Kidney (tissue), 14 donors: ENCODE results near the gene ATCAY. TPM values are rescaled to one million over a fixed set of nuclear protein-coding genes. Genes with fewer than 3 reads are reported as not detected.

Experiments used
- DNase-seq, 5 donors: peaks; one replicate each; pipeline ENCODE4 v3.0.0-alpha.2; 2013 to 2020
- FAIRE-seq: peaks from 2 replicates; lab custom pipeline; 2012; peaks lifted over from hg19 to GRCh38; lab: Jason Lieb, UNC
- H3K27ac ChIP-seq, 2 donors: one replicate each; pipeline ENCODE4 v1.7.0; 2013; ENCODE audit warnings: low read depth in 2 of 2, low read length in 2 of 2, inconsistent platforms in 1 of 2
- H3K27me3 ChIP-seq: one replicate; pipeline ENCODE4 v1.7.1; 2013; ENCODE audit warnings: low read length, inconsistent platforms; ENCODE audit not compliant: control insufficient read depth, insufficient read depth
- H3K36me3 ChIP-seq, 3 donors: one replicate each; pipeline versions ENCODE4 v1.7.0 to v1.7.1; 2013; ENCODE audit warnings: low read length in 3 of 3, control low read depth in 1 of 3, inconsistent platforms in 1 of 3; ENCODE audit not compliant: insufficient read depth in 3 of 3, control insufficient read depth in 2 of 3
- H3K4me1 ChIP-seq, 3 donors: one replicate each; pipeline versions ENCODE4 v1.7.0 to v1.7.1; 2013; ENCODE audit warnings: low read length in 3 of 3, inconsistent platforms in 1 of 3, low read depth in 1 of 3; ENCODE audit not compliant: control insufficient read depth in 2 of 3, insufficient read depth in 2 of 3
- H3K4me3 ChIP-seq, 3 donors: one replicate each; pipeline versions ENCODE4 v1.7.0 to v1.8.1; 2013; ENCODE audit warnings: low read length in 3 of 3, control low read depth in 1 of 3, inconsistent platforms in 1 of 3
- H3K9ac ChIP-seq, 3 donors: one replicate each; pipeline versions ENCODE4 v1.7.0 to v1.7.1; 2013; ENCODE audit warnings: low read length in 3 of 3, control low read depth in 1 of 3, inconsistent platforms in 1 of 3
- H3K9me3 ChIP-seq, 3 donors: one replicate each; pipeline versions ENCODE4 v1.7.0 to v1.7.1; 2013; ENCODE audit warnings: low read length in 3 of 3, control low read depth in 1 of 3, inconsistent platforms in 1 of 3; ENCODE audit not compliant: control insufficient read depth in 2 of 3, insufficient read depth in 1 of 3
- intact Hi-C: fragments of 100-400 bp; cut with DNase I; formaldehyde crosslinking; loops from one replicate; pipeline ENCODE4 v1.11.1; 2022
- polyA plus RNA-seq: library from polyadenylated mRNA; stranded (reverse); fragments of 350-450 nt; fragmentation: Illumina TruSeq; extraction: RNeasy Lipid Tissue Mini Kit (QIAGEN cat#74804); gene quantifications from one replicate; pipeline ENCODE4 v1.2.3, GENCODE V29; 2014; ENCODE audit warnings: low read depth, low replicate concordance; ENCODE audit not compliant: insufficient read depth
- total RNA-seq: library from RNA; stranded (reverse); fragmentation: NEBNext Ultra II Directional; extraction: Animal tissue kit (Norgen Biotek cat#: 25700); gene quantifications from one replicate; pipeline ENCODE4 v1.2.1, GENCODE V29; 2021
- TF ChIP-seq, protein P1 (sequence below): IDR thresholded peaks from 3 replicates; pipeline ENCODE4 v1.5.1; 2012; ENCODE audit warnings: mild to moderate bottlenecking, moderate library complexity, borderline replicate concordance; ENCODE audit not compliant: insufficient read depth; ENCODE audit errors: extremely low read depth
- donor health status: control.
- donor health status: control.
- donor health status: control.
- donor health status: control.
- donor health status: control.
- donor health status: DM: yes; HTN: yes; CAD: no.
- donor health status: Normal renal cell carcinoma (clear cell type).

The ATCAY gene
- total and polyA plus RNA-seq, 2 donors from 2014 or later, result 0.16 TPM; not detected in 1

- TF ChIP-seq, protein P1, sequence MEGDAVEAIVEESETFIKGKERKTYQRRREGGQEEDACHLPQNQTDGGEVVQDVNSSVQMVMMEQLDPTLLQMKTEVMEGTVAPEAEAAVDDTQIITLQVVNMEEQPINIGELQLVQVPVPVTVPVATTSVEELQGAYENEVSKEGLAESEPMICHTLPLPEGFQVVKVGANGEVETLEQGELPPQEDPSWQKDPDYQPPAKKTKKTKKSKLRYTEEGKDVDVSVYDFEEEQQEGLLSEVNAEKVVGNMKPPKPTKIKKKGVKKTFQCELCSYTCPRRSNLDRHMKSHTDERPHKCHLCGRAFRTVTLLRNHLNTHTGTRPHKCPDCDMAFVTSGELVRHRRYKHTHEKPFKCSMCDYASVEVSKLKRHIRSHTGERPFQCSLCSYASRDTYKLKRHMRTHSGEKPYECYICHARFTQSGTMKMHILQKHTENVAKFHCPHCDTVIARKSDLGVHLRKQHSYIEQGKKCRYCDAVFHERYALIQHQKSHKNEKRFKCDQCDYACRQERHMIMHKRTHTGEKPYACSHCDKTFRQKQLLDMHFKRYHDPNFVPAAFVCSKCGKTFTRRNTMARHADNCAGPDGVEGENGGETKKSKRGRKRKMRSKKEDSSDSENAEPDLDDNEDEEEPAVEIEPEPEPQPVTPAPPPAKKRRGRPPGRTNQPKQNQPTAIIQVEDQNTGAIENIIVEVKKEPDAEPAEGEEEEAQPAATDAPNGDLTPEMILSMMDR, result no peak
- H3K9me3 ChIP-seq, result no peaks in the 10 kb centered on the region
- peak; percentile 47 for FAIRE-seq
- peak within 1 kb of the TSS; percentile 52 to 85 (median 62) for H3K9ac ChIP-seq
- peaks cover 0 to 12% (median 5%) of the 10 kb centered on the region in 3 donors for H3K4me1 ChIP-seq
- peak; percentile 99 for DNase-seq
- H3K27me3 ChIP-seq, result no peaks in the 10 kb centered on the region
- intact Hi-C loops, result no loop called here
- peak within 1 kb of the TSS; percentile 83 to 92 for H3K27ac ChIP-seq
- H3K4me3 ChIP-seq, result peak within 1 kb of the TSS; percentile 24 to 75 (median 72)
- H3K36me3 ChIP-seq, result peaks cover 0 to 12% (median 4%) of the 10 kb centered on the region in 3 donors
Measured at GRCh38 chr19:3970808-3971598, 90.5 kb downstream of the ATCAY start, which contains the start of gene DAPK3. DAPK3 (minus strand) TSS chr19:3971099; CDS start chr19:3969735, 1,364 bp downstream.

DNA sequence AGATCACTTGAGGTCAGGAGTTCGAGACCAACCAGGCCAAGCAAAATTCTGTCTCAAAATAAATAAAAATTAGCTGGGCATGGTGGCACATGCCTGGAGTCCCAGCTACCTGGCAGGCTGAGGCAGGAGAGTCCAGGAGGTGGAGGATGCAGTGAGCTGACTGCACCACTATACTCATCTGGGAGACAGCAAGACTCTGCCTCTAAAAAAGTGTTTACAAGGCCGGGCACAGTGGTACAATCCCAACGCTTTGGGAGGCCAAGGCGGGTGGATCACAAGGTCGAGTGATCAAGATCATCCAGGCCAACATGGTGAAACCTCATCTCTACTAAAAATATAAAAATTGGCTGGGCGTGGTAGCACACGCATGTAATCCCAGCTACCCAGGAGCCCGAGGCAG lies 94.7 kb downstream of the ATCAY start:
- Histone ChIP-seq H3K9me3 (no peaks in the 10 kb centered on the region), H3K9ac (no peak overlapping the region), H3K36me3 (peaks cover 2 to 45% (median 27%) of the 10 kb centered on the region in 3 donors), H3K27ac (no peak overlapping the region), H3K4me1 (peaks cover 0 to 4% (median 0%) of the 10 kb centered on the region in 3 donors), H3K27me3 (no peaks in the 10 kb centered on the region), H3K4me3 (no peak overlapping the region)
- intact Hi-C loops, result no loop called here
- TF ChIP-seq, protein P1, result no peak
- FAIRE-seq, result no peak
- DNase-seq, result no peak

- no peak for FAIRE-seq
- H3K27ac ChIP-seq, result no peak overlapping the region
- no peak for DNase-seq
Measured at GRCh38 chr19:3975637-3976087, 95.2 kb downstream of the ATCAY start.

More at GRCh38 chr19:3975637-3976087, 95.2 kb downstream of the ATCAY start:
- Histone ChIP-seq H3K4me1 (peaks cover 0 to 4% (median 0%) of the 10 kb centered on the region in 3 donors), H3K9ac (no peak overlapping the region), H3K4me3 (no peak overlapping the region), H3K9me3 (no peaks in the 10 kb centered on the region), H3K27me3 (no peaks in the 10 kb centered on the region), H3K36me3 (peaks cover 2 to 50% (median 32%) of the 10 kb centered on the region in 3 donors)
- intact Hi-C loops, result no loop called here
- TF ChIP-seq, protein P1, result no peak
